Neural crest cell (in vitro differentiated cells): ENCODE data around the gene SLC25A1. TPM values are rescaled to one million over a fixed set of nuclear protein-coding genes. Genes with fewer than 3 reads are reported as not detected.

Experiments used
- DNase-seq: peaks from one replicate; pipeline ENCODE4 v3.0.0; 2021; ENCODE audit warnings: low read depth, mixed read lengths, low spot score
- H3K27ac Mint-ChIP-seq: one replicate; pipeline ENCODE4 v1.8.0; 2021; ENCODE audit warnings: mild to moderate bottlenecking, mixed read lengths; ENCODE audit not compliant: unreplicated experiment
- H3K27me3 Mint-ChIP-seq: 2 replicates; pipeline ENCODE4 v1.8.0; 2021; ENCODE audit warnings: low read depth, mild to moderate bottlenecking, mixed read lengths
- H3K36me3 Mint-ChIP-seq: 2 replicates; pipeline ENCODE4 v1.8.0; 2021; ENCODE audit warnings: low read depth, mild to moderate bottlenecking, mixed read lengths
- H3K4me1 Mint-ChIP-seq: 2 replicates; pipeline ENCODE4 v1.8.0; 2021; ENCODE audit warnings: mixed read lengths
- H3K4me3 Mint-ChIP-seq: one replicate; pipeline ENCODE4 v1.8.0; 2021; ENCODE audit warnings: mild to moderate bottlenecking, mixed read lengths
- H3K9me3 Mint-ChIP-seq: 2 replicates; pipeline ENCODE4 v1.8.0; 2021; ENCODE audit warnings: mixed read lengths
- total RNA-seq: library from RNA; stranded (reverse); gene quantifications from 2 replicates; pipeline ENCODE4 v1.2.1, GENCODE V29; 2021
- TF ChIP-seq, protein P1 (sequence below): fragments of 200-600 bp; sonication (generic); conservative IDR thresholded peaks from 2 replicates; pipeline ENCODE4 v1.5.0; 2021; ENCODE audit warnings: antibody characterized with exemption, mild to moderate bottlenecking

Gene SLC25A1
- total RNA-seq, 1 donor from 2014 or later, result 173 TPM

DNA sequence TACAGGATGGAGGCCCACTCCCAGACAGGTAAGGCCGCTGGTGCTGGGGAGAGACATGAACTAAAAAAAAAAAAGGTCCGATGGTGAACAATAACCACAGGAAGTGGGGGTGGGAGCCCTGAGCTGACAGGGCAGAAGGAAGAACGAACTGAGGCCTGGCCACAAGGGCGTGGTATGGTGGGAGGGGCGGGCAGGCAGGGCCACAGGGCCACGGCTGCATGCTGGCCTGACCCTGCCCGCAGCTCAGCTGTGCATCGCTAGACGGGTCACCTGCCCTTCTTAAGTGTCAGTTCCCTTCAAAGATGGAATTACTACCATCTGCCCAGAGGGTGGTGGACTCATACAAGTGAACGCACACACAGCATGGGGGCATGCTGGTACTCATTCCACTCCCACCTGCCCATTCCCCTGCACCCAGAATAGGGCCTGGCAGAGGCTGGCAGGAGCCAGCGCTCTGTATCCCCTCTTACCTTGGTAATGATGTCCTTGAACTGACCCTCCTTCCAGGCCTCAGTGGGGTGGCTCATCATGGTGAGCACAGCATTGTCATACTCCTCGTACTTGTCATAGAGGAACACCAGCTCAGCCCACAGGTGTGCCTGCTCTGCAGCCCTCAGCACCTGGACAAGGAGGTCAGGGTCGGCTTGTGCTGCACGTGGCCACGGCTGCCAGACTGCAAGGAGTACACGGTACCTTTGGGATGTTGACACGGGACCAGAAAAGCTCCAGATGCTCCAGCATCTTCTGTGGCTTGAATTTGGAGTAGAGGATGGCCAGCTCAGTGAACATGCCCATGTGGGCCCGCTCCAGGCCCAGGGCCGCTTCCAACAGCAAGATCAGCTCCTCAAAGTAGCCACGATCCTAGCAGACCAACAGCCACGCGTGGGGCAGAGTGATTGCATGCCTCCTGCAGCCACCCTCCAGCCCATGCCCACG lies 17.5 kb upstream of the SLC25A1 start:
- peaks cover 3% of the 10 kb centered on the region for H3K9me3 Mint-ChIP-seq
- no peak overlapping the region for H3K27ac Mint-ChIP-seq
- TF ChIP-seq, protein P1, sequence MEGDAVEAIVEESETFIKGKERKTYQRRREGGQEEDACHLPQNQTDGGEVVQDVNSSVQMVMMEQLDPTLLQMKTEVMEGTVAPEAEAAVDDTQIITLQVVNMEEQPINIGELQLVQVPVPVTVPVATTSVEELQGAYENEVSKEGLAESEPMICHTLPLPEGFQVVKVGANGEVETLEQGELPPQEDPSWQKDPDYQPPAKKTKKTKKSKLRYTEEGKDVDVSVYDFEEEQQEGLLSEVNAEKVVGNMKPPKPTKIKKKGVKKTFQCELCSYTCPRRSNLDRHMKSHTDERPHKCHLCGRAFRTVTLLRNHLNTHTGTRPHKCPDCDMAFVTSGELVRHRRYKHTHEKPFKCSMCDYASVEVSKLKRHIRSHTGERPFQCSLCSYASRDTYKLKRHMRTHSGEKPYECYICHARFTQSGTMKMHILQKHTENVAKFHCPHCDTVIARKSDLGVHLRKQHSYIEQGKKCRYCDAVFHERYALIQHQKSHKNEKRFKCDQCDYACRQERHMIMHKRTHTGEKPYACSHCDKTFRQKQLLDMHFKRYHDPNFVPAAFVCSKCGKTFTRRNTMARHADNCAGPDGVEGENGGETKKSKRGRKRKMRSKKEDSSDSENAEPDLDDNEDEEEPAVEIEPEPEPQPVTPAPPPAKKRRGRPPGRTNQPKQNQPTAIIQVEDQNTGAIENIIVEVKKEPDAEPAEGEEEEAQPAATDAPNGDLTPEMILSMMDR, result no peak
- H3K27me3 Mint-ChIP-seq, result no peaks in the 10 kb centered on the region
- DNase-seq, result no peak
- H3K4me1 Mint-ChIP-seq, result no peaks in the 10 kb centered on the region
- no peak overlapping the region for H3K4me3 Mint-ChIP-seq
- peaks cover 4% of the 10 kb centered on the region for H3K36me3 Mint-ChIP-seq

GRCh38 chr22:19194766-19195536 lies 16.4 kb upstream of the SLC25A1 start:
- TF ChIP-seq, protein P1, result no peak
- peaks cover 4% of the 10 kb centered on the region for H3K36me3 Mint-ChIP-seq

DNA sequence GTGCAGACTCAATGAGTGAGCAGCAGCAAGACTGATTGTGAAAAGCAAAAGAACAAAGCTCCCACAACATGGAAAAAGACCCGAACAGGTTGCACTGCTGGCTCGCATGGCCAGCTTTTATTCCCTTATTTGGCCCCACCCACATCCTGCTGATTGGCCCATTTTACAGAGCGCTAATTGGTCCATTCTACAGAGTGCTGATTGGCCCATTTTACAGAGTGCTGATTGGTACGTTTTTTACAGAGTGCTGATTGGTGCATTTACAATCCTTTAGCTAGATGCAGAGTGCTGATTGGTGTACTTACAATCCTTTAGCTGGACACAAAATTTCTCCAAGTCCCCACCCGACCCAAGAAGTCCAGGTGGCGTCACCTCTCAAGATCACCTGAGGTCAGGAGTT lies 15.3 kb upstream of the SLC25A1 start:
- no peak for DNase-seq
- Mint-ChIP-seq H3K27me3 (no peaks in the 10 kb centered on the region), H3K27ac (no peak overlapping the region), H3K36me3 (peaks cover 4% of the 10 kb centered on the region), H3K4me1 (no peaks in the 10 kb centered on the region), H3K9me3 (peaks cover 3% of the 10 kb centered on the region), H3K4me3 (no peak overlapping the region)
- TF ChIP-seq, protein P1, result no peak

More at GRCh38 chr22:19194766-19195536, 16.4 kb upstream of the SLC25A1 start:
- no peak overlapping the region for H3K27ac Mint-ChIP-seq
- no peak overlapping the region for H3K4me3 Mint-ChIP-seq
- DNase-seq, result no peak
- peaks cover 3% of the 10 kb centered on the region for H3K9me3 Mint-ChIP-seq
- no peaks in the 10 kb centered on the region for H3K27me3 Mint-ChIP-seq
- no peaks in the 10 kb centered on the region for H3K4me1 Mint-ChIP-seq

- DNase-seq, result no peak
- H3K27ac Mint-ChIP-seq, result no peak overlapping the region
- no peaks in the 10 kb centered on the region for H3K36me3 Mint-ChIP-seq
- no peak overlapping the region for H3K4me3 Mint-ChIP-seq
- no peaks in the 10 kb centered on the region for H3K27me3 Mint-ChIP-seq
- no peaks in the 10 kb centered on the region for H3K4me1 Mint-ChIP-seq
- no peaks in the 10 kb centered on the region for H3K9me3 Mint-ChIP-seq
- TF ChIP-seq, protein P1, result no peak
Observed at GRCh38 chr22:19187716-19188563, 9.4 kb upstream of the SLC25A1 start.
